HG03575 (cell line): ENCODE measurements around the gene ATOH8.

Experiments
- ATAC-seq: cut with Tn5 transposase; IDR thresholded peaks from one replicate; pipeline ENCODE4 v1.9.1; 2021; ENCODE audit not compliant: unreplicated experiment, insufficient number of reproducible peaks, low FRiP score; ENCODE audit errors: extremely low read depth

The ATOH8 gene

DNA sequence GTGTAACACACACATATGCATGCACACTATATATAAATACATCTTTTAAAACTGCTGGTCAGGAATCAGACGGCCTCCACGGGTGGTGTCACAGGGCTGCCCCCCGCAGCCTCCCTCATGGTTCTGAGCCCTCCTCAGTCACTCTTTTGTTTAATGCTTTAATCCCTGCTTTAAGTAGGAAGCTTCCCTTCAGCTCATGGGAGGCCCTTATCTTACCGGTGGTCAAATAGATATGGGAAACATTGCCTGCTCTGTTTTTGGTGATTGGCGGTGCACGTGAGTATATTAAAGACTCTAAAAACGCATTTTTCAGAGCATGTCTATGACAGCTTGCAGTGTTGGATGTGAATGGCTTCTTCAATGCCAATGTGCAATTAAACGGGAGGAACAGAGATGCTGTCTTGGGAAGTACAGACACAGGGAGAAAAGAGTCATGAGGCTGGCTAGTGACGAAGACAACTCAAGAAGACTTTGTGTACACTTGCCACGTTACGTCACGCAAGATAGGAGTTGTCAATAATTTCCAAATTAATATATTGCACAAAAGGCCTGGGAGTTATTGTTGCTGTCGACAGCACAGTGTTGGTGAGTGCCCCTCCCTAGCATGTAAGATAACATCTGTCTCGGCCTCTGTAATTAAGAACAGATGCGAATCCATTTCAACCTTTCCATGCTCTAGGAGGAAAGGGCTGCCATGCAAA, 36.3 kb upstream of the ATOH8 start:
- no peak for ATAC-seq

- no peak for ATAC-seq
Observed at GRCh38 chr2:85718009-85718391, 35.8 kb upstream of the ATOH8 start.

- ATAC-seq: no peak
Observed at GRCh38 chr2:85718885-85719492, 34.8 kb upstream of the ATOH8 start.

DNA sequence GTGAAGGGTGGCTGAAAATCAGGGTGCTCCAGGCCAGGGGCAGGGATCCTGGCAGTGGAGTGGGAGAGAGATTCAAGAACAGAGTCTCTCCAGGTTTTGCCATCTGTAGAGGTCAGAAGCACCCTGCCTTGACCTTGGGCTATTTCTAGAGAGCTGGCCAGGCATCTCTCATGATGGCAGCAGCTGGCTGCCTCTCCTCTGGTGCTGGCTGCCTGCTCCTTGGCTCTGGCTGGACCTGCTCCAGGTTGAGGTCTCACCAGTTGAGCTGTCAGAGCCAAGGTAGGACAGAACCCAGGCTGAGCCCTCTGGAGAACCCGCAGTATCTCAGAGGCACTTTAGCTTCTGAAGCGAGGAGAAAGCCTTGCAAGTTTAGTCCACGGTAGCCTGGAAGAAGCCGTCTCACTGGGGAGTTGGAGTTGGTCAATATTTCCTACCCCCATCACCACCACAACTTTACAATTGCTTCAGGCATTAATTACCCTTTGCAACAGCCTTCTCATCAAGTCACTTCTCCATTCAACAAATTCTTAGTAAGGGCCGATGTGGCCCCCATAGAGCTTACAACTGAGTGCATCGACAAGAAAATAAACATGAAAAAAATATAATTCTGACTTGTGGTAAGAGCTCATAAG, 34.1 kb upstream of the ATOH8 start:
- no peak for ATAC-seq

DNA sequence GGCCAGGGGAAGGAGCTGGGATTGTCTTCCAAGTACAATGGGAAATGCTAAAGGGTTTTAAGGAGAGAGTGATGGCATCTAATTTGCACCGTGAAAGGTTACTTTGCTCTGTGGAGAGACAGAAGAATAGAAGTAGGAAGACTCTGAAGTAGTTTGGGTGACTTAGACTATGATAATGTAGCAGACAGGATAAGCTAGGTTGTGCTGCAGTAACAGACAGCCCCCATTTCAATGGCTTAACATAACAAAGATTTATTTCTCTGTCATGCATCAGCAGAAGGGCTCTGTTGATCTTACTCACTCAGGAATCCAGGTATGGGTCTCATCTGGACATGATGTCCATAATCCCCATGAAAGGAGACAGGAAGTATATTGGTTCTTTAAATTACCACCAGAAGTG, 33.3 kb upstream of the ATOH8 start:
- ATAC-seq: no peak

DNA sequence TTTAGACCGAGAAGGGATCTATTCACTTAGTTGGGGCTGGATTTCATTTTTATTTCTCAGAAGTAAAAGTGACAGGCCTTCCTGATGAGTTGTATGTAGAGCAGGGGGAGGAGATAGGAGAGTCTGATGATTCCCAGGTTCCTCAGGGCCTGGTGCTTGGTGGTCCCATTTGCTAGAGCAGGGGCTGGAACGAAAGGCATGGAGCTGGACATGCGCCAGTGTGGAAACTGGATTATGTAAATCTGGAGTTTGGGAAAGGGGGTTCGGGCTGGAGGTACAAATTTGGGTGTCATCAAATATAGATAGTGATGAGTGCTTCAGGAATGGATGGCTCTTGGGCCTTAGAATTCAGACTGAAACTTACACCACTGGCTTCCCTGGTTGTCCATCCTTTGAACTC, 32.1 kb upstream of the ATOH8 start:
- no peak for ATAC-seq

- no peak for ATAC-seq
Observed at GRCh38 chr2:85722519-85722918, 31.3 kb upstream of the ATOH8 start.

- no peak for ATAC-seq
Observed at GRCh38 chr2:85723707-85724360, 30.0 kb upstream of the ATOH8 start.

- no peak for ATAC-seq
Observed at GRCh38 chr2:85724731-85725181, 29.0 kb upstream of the ATOH8 start.

GRCh38 chr2:85725451-85725850, 28.3 kb upstream of the ATOH8 start:
- no peak for ATAC-seq

GRCh38 chr2:85727798-85728197, 26.0 kb upstream of the ATOH8 start:
- ATAC-seq: no peak

- no peak for ATAC-seq
Observed at GRCh38 chr2:85728342-85728741, 25.4 kb upstream of the ATOH8 start.

GRCh38 chr2:85728883-85729824, 24.6 kb upstream of the ATOH8 start:
- ATAC-seq: no peak

DNA sequence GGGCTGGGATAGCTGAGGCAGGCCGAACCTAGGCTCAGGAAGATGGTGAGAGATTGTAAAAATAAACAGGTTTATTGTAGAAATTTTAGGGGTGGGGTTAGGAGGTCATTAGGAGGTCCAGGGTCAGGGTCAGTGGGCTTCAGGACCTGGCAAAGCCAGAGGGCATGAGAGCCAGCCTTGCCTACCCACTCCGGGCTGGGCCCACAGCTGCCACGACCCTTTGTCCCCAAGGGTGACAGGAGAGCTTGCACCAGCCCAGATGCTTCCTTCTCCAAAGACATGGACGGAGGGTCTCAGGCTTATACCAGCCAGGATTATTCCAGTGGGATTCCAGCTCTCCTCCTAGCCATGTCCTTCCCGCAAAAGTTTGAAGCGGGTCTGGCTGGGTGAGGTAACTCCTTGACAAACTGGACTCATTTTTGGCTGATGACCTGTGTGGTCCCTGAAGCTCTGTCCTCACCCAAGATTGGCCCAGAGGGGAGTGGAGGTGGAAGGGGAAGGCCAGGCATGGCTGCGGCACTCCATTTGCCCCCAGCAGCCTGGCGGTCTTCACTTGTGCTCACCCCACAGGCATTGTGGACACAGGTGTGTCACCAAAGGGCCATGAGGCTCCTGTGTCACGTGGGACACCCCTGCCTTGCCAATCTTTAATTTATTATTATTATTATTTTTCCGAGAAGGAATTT, 23.8 kb upstream of the ATOH8 start:
- no peak for ATAC-seq

DNA sequence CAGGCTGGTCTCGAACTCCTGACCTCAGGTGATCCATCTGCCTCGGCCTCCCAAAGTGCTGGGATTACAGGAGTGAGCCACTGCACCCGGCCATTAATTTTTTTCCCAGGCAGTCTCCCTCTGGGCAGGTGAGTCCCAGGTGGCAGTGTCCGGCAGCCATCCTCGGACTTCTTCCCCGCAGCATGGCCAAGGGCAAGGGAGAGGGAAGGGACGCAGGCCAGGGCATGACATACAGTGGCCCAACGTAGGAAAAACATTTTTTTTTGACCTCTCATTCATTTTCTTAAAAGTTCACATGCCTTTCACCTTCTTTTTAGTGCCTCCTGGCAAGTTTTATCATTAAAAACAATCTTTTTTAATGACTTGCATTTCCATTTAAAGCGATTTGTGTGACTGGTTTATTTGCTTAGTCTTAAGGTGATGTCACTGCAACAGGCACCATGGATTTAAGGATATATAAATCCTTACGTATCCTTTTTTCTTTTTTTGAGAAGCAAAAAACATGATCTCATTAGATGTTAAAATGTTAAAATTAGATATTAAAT, 23.0 kb upstream of the ATOH8 start:
- no peak for ATAC-seq

- no peak for ATAC-seq
Observed at GRCh38 chr2:85731606-85732005, 22.2 kb upstream of the ATOH8 start.

GRCh38 chr2:85732467-85733120, 21.2 kb upstream of the ATOH8 start:
- ATAC-seq: no peak
